Measurements from ENCODE around the gene LLGL2.
"Not testable (repeated sequence)": the region's sequence is repeated elsewhere in the genome, so short reads cannot be mapped to it uniquely, and the experiment has no call there.

LLGL2 gene, protein sequence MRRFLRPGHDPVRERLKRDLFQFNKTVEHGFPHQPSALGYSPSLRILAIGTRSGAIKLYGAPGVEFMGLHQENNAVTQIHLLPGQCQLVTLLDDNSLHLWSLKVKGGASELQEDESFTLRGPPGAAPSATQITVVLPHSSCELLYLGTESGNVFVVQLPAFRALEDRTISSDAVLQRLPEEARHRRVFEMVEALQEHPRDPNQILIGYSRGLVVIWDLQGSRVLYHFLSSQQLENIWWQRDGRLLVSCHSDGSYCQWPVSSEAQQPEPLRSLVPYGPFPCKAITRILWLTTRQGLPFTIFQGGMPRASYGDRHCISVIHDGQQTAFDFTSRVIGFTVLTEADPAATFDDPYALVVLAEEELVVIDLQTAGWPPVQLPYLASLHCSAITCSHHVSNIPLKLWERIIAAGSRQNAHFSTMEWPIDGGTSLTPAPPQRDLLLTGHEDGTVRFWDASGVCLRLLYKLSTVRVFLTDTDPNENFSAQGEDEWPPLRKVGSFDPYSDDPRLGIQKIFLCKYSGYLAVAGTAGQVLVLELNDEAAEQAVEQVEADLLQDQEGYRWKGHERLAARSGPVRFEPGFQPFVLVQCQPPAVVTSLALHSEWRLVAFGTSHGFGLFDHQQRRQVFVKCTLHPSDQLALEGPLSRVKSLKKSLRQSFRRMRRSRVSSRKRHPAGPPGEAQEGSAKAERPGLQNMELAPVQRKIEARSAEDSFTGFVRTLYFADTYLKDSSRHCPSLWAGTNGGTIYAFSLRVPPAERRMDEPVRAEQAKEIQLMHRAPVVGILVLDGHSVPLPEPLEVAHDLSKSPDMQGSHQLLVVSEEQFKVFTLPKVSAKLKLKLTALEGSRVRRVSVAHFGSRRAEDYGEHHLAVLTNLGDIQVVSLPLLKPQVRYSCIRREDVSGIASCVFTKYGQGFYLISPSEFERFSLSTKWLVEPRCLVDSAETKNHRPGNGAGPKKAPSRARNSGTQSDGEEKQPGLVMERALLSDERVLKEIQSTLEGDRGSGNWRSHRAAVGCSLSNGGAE

DNA sequence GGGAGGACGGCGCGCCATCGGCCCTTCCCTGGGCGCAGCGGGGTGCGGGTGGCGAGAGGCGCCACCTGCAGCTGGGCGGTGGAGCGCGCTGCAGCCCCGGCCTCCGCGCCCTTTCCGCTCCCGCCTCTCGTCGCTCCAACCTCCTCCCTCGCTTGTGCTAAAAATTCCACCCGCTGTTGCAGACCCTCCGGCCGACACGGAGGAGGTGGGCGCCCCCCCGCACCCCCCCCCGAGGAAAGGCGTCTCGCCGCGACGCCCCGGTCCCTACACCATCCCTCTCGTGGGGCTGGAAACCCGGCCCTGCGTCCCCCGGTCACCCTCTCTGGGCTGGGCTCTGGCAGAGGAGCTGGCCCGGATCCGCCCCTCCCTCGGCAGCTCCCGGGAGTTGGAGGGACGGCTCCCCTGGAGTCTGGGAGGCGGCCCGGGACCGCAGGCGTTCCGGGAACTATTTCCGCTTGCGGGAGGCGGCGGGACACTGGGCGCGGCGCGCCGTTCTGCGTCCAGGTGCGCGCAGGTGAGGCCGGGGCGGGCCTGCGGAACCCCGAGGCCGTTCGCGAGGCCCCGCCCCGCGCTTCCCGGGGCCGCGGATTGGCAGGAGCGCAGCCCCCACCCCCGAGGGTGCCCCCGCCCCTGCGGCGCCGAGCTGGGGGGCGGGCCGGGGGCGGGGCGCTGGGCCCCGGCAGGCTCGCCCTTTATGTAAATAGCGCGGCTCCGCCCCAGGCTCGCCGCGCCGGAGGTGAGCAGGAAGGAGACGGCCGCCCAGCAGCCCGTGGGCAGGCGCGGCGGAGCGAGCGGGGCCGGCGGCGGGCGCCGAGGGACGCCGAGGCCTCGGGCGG is at the start of gene LLGL2:
LLGL2 (plus strand) TSS at position 728 of the 836 bp plus-strand sequence. CDS start 17,730 bp downstream, outside the sequence.
- DNase-seq = peak; percentile 70

DNA sequence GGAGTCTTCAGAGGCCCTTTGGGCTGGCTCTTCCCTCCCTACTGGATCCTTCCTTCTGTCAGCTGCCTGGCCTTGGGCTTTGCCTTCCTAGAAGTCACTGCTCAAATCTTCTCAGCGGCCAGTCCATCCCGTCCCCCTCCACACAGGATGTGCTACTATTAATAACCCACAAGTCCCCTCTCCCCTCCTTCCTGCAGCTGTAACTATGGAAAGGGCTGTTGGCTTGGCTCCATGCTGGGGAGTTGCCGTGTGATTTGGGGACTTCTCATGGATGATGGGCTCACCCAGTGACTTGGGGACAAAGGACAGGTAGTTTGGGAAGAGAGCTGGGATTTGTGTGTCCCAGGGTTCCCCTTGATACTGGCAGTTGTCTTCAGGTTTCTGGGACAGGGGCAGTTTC is 49.6 kb upstream of the LLGL2 start:
- DNase-seq = peak; percentile 72

DNA sequence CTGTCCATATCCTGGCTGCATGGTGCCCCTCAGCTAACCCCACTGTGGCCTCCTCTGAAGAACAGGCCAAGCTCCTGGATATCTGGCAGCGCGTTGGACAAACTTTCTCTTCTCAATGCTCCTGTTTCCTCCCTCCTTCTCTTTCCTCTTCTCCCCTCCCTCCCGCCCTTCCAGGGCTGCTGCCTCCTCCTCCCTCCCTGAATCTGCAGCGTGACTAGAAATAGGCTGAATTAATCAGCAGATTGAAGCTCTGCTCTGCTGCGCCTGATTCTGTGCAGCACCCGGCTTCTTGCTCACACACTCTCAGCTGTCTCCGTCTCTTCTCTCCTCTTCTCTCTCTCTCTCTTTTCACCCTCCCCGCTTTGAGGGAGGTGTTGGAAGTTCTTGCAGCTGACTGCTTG is 49.2 kb upstream of the LLGL2 start:
- no peak for DNase-seq

DNA sequence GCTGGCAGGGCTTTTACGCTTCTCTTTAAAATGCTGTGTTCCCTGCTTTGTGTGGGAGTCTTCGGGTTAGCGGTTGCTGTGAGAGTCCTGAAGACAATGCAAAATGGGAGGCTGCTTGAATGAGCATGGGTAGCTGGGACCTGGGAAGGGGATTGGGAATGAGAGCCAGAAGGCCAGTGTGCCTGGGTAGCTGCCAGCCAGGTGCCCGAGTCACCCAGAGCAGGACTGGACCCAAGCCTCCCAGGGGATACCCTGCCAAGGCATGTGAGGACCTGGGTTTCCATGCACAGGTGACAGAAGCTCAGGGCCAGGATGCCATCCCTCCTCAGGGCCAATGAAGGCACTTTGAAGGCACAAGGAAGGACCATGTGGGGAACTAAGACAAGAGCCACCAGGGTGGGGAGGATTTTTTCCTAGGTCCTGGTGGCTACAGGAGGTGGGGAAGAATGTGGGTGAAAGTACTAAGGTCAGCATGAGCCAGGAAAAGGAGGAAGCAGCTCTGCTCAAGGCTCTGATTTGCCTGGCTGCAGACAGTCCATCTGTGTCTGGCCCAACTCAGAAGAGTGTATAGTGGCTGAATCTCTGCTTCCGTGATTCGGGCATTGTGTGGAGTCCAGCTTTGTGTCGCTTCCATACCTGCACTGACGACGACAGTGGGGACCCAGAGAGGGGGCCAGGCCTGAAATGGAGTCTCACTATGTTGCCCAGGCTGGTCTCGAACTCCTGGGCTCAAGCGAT is 48.6 kb upstream of the LLGL2 start:
- no peak for DNase-seq

DNA sequence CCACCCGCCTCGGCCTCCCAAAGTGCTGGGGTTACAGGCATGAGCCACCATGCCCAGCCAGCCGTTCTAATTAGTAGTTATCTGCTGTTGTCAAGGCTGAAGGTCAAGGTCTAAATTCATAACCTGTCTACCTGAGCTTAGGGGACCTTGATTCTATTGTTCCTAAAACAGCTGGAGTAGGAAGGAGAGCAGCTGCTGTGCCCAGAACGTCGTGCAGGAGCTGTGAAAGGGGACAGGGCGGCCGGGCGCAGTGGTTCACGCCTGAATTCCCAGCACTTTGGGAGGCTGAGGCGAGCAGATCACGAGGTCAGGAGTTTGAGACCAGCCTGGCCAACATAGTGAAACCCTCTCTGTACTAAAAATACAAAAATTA is 48.0 kb upstream of the LLGL2 start:
- not testable (repeated sequence) for DNase-seq

DNA sequence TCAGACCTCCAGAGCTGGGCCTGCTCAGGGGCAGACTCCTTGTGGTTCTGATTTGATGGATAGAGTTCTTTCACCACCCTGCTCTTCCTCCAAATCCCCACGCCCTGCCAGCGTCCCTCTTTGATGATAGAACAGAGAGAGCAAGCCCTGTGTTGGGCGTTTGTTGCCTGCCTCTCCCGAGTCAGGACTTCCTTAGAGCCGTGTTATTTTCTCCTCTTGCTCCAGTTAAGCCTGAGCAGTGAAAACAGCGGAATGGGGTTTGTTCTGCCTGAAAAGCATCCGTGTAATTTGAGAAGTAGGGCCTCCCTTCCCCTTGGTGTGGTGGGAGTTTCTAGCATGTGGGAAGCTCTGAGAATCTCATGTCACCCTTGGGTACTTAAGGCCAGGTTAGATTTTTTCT is 47.0 kb upstream of the LLGL2 start:
- DNase-seq = no peak

DNA sequence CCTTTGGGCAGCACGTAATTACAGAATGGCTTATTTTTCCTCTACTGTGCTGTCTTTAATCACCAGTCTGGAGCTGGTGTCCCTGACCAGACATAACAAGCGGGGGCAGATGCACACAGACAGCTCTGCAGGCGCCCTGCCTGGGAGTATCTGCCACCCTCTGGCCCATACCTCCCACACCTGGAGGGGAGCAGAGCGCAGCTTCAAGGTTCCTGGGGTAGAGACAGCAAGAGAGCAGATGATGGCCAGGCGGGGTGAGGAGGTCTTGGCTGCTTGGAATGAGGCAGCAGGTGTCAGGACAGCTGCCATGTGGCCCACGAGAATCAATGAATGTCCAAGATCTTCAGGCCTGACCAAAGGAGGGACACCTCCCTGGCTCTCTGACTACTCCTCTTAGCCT is 45.2 kb upstream of the LLGL2 start:
- no peak for DNase-seq

DNA sequence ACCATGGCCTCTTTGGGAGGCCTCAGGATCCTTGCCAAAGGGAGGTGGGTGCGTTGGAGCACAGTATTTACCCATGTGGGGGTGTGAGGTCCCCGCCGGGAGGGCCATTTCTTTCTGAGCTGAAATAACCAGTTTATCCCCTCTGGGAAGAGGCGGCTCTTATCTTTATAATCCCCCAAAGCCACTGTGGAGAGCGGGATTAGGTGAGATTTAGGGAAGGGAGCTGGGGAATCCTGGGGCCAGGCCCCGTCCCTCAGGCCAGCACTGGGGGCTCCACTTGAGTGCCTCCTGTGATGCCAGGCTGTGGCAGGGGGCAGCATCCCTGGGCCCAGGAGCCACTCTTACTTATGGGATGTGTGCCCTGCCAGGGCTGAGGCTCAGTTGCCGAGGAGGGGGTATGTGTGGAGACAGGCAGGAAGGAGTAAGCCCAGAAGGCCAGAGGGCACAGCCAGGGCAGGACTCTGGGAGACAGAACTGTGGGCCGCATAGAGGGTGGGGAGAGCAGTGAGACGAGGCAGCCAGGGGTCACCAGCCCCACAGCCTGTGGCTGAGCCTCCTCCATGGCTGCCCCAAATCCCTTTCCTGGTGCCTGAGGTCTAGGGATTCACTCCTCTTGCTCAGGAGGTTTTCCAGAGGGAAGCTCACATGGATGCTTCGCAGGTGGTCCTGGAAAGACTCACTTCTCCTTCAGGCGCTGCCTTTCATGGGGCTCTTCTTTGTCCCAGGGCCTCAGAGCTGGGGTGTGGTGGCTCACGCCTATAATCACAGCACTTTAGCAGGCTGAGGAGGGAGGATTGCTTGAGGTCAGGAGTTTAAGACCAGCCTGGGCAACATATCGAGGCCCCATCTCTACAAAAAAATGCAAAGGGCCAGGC is 44.1 kb upstream of the LLGL2 start:
- no peak for DNase-seq

DNA sequence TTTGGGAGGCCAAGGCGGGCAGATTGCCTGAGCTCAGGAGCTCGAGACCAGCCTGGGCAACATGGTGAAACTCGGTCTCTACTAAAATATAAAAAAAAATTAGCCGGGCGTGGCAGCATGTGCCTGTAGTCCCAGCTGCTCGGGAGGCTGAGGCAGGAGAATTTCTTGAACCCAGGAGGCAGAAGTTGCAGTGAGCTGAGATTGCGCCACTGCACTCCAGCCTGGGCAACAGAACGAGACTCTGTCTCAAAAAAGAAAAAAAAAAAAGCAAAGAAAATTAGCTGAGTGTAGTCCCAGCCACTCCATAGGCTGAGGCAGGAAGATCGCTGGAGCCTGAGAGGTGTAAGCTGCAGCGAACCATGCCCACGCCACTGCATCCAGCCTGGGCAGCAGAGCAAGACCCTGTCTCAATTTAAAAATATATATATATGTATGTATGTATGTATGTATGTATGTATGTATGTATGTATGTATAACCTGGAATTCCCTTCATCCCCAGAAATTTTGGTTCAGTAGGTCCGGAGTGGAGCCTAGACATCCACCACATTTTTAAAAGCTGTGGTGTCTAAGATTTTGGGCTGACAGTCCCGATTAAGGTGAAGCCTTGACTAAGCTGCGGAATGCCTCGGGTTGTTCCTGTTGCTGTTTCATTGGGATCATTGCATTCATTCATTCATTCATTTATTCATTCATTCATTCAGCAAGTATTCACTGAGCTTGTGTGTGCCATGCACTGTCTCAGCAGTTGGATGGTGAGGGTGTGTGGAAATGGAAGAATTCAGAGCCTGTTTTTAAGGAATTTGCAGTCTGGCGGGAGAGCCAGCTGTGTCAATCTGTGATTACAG is 43.2 kb upstream of the LLGL2 start:
- no peak for DNase-seq

DNA sequence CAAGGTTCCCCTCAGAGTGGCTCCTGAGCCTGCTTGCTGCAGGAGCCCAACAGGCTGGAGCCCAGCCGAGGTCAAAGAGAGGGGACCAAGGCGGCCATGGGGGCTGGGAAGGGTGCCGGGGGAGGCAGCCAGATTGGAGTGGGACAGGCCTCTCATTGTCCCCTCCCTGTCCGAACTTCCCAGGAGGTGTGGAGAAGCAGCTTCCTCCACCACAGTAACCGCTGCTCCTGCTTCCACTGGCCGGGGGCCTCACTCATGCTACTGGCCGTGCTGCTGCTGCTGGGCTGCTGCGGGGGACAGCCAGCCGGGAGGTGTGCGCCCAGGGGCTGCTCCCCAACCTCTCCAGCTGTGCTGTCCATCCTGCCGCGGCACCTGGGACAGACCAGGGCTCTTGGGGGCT is 39.8 kb upstream of the LLGL2 start:
- DNase-seq = no peak

DNA sequence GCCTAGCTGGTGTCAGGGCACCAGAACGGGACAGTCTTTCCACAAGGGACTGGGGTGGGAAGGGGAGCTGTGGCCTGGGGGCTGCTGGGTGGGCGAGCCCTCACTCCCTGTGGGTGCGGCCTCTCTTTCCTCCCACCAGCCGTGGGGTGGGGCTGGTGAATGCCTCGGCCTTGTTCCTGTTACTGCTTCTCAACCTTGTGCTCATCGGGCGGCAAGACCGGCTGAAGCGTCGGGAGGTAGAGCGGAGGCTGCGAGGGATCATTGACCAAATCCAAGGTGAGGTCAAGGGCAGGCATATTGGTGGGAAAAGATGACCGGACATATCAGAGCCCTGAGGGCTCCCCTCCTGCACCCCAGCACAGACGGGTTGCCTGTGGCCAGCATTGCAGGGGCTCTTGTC is 39.3 kb upstream of the LLGL2 start:
- no peak for DNase-seq

DNA sequence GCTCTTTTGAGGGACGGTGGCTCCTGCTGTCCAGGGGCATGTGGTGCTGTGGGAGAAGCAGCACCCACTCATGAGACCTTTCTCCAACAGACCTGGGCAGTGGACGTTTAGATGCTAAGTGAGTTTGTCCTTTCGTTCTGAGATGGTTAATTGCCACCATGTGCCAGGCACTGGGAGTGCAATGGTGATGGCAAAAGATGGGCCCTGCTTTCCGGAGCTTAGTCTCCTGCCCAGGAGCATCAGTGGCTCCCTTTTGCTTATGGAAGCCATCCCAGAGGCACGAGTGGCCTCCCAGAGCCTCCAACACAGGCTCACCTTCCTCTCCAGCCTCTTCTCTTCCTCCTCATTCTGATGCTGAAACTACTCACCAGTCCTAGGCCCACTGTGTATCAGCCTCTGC is 38.5 kb upstream of the LLGL2 start:
- no peak for DNase-seq

DNA sequence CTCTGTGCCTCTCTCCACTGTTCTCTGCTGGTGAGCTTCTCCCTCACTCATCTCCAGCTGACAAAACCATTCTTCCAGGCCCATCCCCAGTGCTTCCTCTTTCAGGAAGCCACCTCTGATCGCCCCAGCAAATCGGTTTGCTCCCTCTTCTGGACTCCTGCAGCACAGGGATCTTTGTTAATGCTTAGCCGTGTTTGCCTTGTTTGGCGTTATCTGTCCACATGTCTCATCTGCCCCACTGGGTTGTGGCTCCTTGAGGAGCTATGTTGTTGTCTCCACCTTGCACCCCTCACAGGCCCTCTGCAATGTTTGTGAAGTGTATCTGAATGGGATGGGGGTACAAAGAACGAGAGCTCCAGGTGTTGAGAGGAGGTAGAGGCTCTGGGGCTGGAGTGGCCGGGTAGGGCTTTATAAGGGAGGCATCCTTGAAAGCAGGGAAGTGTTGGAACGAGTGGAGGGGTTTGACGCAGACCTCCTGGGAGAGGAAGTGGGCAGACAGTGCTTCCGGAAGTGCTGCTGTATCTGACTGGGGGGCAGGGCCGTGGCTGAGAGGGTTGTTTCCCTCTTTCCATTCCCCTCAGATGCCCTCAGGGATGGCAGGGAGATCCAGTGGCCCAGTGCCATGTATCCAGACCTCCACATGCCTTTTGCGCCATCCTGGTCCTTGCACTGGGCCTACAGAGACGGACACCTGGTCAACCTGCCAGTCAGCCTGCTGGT is 38.0 kb upstream of the LLGL2 start:
- DNase-seq = peak; percentile 36

DNA sequence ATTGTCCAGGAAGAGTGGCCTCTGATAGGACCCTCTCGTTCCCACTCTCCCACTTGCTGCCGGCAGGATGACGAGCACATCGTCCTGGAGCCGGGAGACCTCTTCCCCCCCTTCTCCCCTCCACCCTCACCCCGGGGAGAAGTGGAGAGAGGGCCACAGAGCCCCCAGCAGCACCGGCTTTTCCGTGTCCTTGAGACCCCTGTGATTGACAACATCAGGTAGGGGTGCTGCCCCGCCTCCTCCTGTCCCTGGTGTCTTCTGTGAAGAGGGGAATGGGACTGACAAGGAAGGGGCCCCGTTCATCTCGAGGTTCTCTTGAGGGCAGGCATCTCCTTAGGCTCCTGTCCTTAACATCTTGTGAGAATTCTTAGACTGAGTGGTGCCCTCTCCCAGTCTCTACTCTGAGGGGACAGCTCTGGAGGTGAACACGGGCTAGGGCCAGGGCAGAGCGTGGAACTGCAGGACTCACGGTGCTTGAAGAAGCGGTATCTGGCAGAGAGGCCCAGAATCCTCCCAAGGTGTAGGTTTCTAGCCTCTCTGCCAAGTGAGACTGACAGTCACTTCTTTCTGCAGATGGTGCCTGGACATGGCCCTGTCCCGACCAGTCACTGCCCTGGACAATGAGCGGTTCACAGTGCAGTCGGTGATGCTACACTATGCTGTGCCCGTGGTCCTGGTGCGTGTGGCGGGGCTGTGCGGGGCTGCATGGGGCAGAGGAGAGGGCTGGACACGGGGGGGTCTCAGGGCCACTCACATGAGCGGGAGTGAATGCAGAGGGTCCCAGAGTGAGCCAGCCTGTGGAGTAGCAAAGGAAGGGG is 36.6 kb upstream of the LLGL2 start:
- peak; percentile 15 for DNase-seq

DNA sequence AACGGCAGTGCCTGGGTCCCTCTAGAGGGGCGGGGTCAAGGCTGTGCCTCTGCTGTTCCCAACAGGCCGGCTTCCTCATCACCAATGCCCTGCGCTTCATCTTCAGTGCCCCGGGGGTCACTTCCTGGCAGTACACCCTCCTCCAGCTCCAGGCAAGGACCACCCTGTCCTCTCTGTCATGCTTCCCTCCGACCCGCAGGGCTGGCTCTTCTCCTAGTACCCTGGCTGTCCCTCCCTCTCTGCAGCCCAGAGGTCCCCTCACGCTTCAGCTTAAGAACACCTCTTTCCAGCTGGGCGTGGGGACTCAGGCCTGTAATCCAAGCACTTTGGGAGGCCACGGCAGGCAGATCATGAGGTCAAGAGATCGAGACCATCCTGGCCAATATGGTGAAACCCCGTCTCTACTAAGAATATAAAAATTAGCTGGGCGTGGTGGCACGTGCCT is 36.0 kb upstream of the LLGL2 start:
- DNase-seq = no peak

DNA sequence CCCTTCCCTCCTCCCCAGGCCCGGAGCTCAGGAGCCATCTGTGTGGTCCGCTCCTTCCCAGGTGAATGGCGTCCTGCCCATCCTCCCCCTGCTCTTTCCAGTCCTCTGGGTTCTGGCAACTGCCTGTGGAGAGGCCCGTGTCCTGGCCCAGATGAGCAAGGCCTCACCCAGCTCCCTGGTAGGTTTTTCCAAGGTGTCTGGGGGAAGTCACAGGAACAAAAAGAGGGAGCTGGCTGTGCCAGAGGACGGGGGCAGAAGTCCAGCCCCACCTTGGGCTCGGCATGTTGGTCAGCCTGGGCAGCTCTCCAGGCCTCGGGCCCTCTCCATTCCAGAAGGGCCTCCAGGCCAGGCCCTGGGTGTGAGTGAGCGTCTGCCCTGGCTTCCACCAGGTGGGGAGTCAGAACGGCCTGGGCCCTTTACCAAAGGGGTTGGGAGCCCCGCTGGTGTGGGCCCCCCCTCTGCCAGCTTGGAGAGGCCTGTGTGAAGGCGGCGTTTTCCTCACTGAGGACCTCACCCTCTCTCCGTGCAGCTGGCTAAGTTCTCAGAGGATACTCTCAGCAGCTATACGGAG is 35.2 kb upstream of the LLGL2 start:
- peak; percentile 69 for DNase-seq

DNA sequence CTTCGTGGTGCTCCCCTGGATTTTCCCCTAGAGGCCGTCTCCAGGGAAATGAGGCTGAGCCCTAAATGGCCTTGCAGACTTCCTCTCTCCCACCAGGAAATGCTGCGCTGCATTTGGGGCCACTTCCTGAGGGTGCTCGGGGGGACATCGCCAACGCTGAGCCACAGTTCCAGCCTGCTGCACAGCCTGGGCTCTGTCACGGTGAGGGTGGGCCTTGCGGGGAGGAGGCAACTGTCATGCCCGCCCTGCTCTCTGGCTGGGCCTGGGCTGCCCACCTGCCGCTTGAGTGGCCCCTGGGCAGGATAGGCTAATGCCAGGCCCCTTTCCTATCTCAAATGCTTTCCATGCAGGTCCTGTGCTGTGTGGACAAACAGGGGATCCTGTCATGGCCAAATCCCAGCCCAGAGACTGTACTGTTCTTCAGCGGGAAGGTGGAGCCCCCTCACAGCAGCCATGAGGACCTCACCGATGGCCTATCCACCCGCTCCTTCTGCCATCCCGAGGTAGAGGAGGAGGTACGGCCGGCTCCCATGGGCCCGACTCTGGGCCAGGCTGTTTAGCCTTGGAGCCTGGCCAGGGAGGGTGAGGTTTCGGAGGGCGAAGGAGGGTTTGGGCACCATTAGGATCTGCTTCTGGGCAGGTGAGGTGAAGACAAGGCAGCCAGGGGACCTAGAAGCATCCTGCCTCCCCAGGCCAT is 34.4 kb upstream of the LLGL2 start:
- no peak for DNase-seq
